Measurements from ENCODE around the gene C14orf119. TPM values are rescaled to one million over a fixed set of nuclear protein-coding genes. Genes with fewer than 3 reads are reported as not detected.
A peak's percentile ranks its signal among the peaks of the same experiment; 100 is the strongest.

Gene C14orf119
- total RNA-seq, 1 experiment from 2014 or later = 46.8 TPM

DNA sequence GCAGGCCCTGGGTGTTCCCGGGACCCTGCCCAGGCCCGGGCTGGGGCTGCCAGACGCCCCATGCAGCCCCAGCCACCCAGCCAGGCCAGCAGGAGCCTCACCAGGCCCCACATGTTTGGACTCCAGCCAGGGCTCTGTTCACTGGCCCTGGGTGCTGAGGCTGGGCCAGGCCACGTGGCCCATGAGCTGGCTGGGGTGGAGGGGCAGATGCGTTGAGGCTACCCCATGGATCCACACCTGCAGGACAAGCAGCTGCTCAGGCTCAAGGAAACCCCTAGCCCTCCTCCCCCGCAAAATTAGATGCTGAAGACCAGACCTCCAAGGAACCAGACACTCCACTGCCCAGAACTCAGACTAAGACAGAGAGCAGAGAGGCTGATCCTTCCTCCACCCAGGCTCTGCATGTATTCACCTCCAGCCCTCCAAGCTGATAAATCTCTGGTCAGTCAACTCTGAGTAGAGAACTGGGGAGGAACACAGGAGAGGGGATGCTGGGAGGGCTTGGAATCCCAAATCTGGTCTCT lies 39.6 kb upstream of the C14orf119 start:
- BruUV-seq (replicated peaks) = no TSS peak
- peak overlapping the region; percentile 84; the same call in 1 of the 2 replicates for H3K27ac ChIP-seq (ENCODE audit: low read depth, low read length)
- H3K4me1 ChIP-seq (ENCODE audit: control insufficient read depth in 1 of 2, insufficient read depth in 2 of 2, low read length in 2 of 2) = peaks cover 12 to 28% of the 10 kb centered on the region in 2 experiments
- peak overlapping the region in 1 of 2 experiments; percentile 59; a peak in 1 of 4 replicates for H3K4me3 ChIP-seq (replicated peaks in 1 of 2; ENCODE audit: low read depth in 1 of 2, low read length in 2 of 2)
- peak overlapping the region; percentile 95 for H3K4me2 ChIP-seq (ENCODE audit: low read length)
- DNase-seq (ENCODE audit: low read depth, low spot score) (no peak), ATAC-seq (no peak)
- ChIA-PET RAD21 (ENCODE audit: low non-redundant PET in 1 of 2, low total read pairs in 2 of 2, uncharacterized antibody in 2 of 2, unreplicated experiment in 2 of 2) (interaction anchor here (1.0 to 2.2 kb wide), 3 partner anchors 13 to 61 kb away, joined by 3 to 10 read pairs (median 3); no protein-coding TSS in a partner anchor), POLR2A (interaction anchor here (1.1 to 1.3 kb wide), 2 partner anchors 16 to 39 kb away, joined by 3 read pairs; partner anchors contain the start of genes ACIN1 and C14orf119), CTCF (interaction anchor here (1.5 to 9.9 kb wide), 5 partner anchors 13 to 82 kb away, joined by 6 to 175 read pairs (median 13); partner anchors contain the start of gene AJUBA)
- H3K9me2 ChIP-seq (ENCODE audit: insufficient read depth) = no peaks in the 10 kb centered on the region
- H3K36me3 ChIP-seq (ENCODE audit: control insufficient read depth in 1 of 2, insufficient read depth in 2 of 2, low read length in 2 of 2) = peaks cover 10 to 12% of the 10 kb centered on the region in 2 experiments; a peak in 3 of 4 replicates
- H3K79me2 ChIP-seq (ENCODE audit: insufficient read depth, low read length) = peaks cover 1% of the 10 kb centered on the region; the same call in 1 of the 2 replicates
- no peak overlapping the region for H3K9ac ChIP-seq (ENCODE audit: low read length)
- H3K9me3 ChIP-seq (ENCODE audit: control insufficient read depth in 1 of 2, insufficient read depth in 1 of 2, low read depth in 1 of 2, low read length in 2 of 2) = no peaks in the 10 kb centered on the region
- no peaks in the 10 kb centered on the region for H3K27me3 ChIP-seq (ENCODE audit: insufficient read depth, low read length)
- intact Hi-C loops (cut with micrococcal nuclease) = loop anchor here (5.0 kb wide), 2 partner anchors 48 to 498 kb away; no protein-coding TSS in a partner anchor
- no peak for TF ChIP-seq YY1 (IDR thresholded peaks at IDR 0.05; ENCODE audit: extremely low read depth, insufficient replicate concordance, low read depth, low read length)
- no peak for TF ChIP-seq POLR2A (IDR thresholded peaks at IDR 0.05; ENCODE audit: borderline replicate concordance, extremely low read depth, insufficient read depth, insufficient read length)
- H4K20me1 ChIP-seq (ENCODE audit: insufficient read depth) = no peaks in the 10 kb centered on the region
- H2AFZ ChIP-seq (ENCODE audit: low read depth, low read length, poor library complexity, severe bottlenecking) = no peak overlapping the region

DNA sequence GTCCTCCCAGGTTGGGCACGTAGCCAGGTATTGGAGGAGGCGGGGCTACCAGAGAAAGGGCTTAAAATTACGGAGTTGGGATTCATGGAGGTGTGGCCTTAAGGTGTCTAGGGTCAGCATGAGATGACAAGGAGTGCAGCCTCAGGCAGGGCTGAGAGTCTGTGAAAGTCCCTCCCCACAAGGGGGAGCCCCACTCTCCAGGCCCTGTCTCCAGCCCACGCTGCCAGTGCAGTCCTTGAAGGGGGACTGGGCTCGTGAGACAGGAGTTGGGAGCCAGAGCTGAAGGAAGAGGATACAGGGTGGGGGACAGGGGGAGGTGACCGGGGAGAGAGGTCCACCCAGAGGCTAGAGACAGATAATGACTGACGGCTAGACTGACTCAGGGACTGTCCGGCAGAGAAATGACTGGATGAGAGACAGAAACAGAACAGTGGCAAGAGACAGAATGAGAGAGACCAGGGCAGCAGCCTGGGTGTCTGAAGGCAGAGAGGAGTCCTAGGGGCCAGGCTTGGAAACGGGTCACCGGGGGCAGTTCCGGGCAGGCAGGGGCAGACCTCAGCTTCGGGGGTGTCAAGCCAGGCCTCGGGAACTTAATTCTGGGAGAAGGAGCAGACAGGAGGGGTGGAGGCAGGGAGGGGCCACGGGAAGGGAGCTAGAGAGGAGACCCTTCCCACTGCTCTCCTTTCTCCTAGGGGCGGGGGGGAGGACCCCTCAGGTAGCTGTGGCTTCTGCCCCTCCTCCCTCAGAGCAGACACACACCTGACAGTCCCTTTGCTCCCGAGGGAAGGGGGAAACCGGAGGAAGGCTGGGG lies 39.0 kb upstream of the C14orf119 start:
- DNase-seq (ENCODE audit: low read depth, low spot score) (peak; percentile 81), ATAC-seq (peak; percentile 75)
- ChIA-PET CTCF (interaction anchor here (0.7 to 9.9 kb wide), 9 partner anchors 12 to 127 kb away, joined by 3 to 175 read pairs (median 9); partner anchors contain the start of genes AJUBA and PRMT5), POLR2A (interaction anchor here (0.6 to 1.1 kb wide), 2 partner anchors 15 to 496 kb away, joined by 3 read pairs; no protein-coding TSS in a partner anchor), RAD21 (ENCODE audit: low non-redundant PET in 1 of 2, low total read pairs in 2 of 2, uncharacterized antibody in 2 of 2, unreplicated experiment in 2 of 2) (interaction anchor here (0.7 to 2.2 kb wide), 6 partner anchors 13 to 82 kb away, joined by 3 to 10 read pairs (median 4); no protein-coding TSS in a partner anchor)
- no TSS peak for BruUV-seq (replicated peaks)
- peak overlapping the region; percentile 95 for H3K4me2 ChIP-seq (ENCODE audit: low read length)
- intact Hi-C loops (cut with micrococcal nuclease) = loop anchor here (5.0 kb wide), 2 partner anchors 49 to 499 kb away; no protein-coding TSS in a partner anchor
- H3K9me3 ChIP-seq (ENCODE audit: control insufficient read depth in 1 of 2, insufficient read depth in 1 of 2, low read depth in 1 of 2, low read length in 2 of 2) = no peaks in the 10 kb centered on the region
- no peaks in the 10 kb centered on the region for H4K20me1 ChIP-seq (ENCODE audit: insufficient read depth)
- no peaks in the 10 kb centered on the region for H3K27me3 ChIP-seq (ENCODE audit: insufficient read depth, low read length)
- H3K4me1 ChIP-seq (ENCODE audit: control insufficient read depth in 1 of 2, insufficient read depth in 2 of 2, low read length in 2 of 2) = peaks cover 12 to 28% of the 10 kb centered on the region in 2 experiments
- peak overlapping the region; percentile 63 for H3K9ac ChIP-seq (ENCODE audit: low read length)
- TF ChIP-seq CBX3 (IDR thresholded peaks at IDR 0.05; ENCODE audit: low read depth) = no peak
- TF ChIP-seq, protein P1, sequence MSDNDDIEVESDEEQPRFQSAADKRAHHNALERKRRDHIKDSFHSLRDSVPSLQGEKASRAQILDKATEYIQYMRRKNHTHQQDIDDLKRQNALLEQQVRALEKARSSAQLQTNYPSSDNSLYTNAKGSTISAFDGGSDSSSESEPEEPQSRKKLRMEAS (IDR thresholded peaks at IDR 0.05) = peak; percentile 51; the same call in 1 of the 2 replicates
- peak; percentile 28 for TF ChIP-seq POLR2AphosphoS5 (IDR thresholded peaks at IDR 0.05; ENCODE audit: low read depth, low read length)
- peak; percentile 57 for TF ChIP-seq RAD21 (IDR thresholded peaks at IDR 0.05; ENCODE audit: low read depth)
- TF ChIP-seq EZH2 (IDR thresholded peaks at IDR 0.05) = no peak
- TF ChIP-seq EGR1 (IDR thresholded peaks at IDR 0.05; ENCODE audit: low read depth) = peak; percentile 53; the same call in 1 of the 2 replicates
- TF ChIP-seq, protein P2, sequence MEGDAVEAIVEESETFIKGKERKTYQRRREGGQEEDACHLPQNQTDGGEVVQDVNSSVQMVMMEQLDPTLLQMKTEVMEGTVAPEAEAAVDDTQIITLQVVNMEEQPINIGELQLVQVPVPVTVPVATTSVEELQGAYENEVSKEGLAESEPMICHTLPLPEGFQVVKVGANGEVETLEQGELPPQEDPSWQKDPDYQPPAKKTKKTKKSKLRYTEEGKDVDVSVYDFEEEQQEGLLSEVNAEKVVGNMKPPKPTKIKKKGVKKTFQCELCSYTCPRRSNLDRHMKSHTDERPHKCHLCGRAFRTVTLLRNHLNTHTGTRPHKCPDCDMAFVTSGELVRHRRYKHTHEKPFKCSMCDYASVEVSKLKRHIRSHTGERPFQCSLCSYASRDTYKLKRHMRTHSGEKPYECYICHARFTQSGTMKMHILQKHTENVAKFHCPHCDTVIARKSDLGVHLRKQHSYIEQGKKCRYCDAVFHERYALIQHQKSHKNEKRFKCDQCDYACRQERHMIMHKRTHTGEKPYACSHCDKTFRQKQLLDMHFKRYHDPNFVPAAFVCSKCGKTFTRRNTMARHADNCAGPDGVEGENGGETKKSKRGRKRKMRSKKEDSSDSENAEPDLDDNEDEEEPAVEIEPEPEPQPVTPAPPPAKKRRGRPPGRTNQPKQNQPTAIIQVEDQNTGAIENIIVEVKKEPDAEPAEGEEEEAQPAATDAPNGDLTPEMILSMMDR (IDR thresholded peaks at IDR 0.05 in 2 of 3, conservative IDR thresholded peaks at IDR 0.05 in 1 of 3; ENCODE audit: borderline replicate concordance in 1 of 3, insufficient read depth in 1 of 3, low read depth in 2 of 3, low read length in 2 of 3) = peak; percentile 68 to 88 (median 80); a peak in 5 of 6 replicates
- H3K4me3 ChIP-seq (replicated peaks in 1 of 2; ENCODE audit: low read depth in 1 of 2, low read length in 2 of 2) = peak overlapping the region; percentile 59 to 61
- peak overlapping the region; percentile 84 for H3K27ac ChIP-seq (ENCODE audit: low read depth, low read length)
- no peak overlapping the region for H2AFZ ChIP-seq (ENCODE audit: low read depth, low read length, poor library complexity, severe bottlenecking)
- H3K36me3 ChIP-seq (ENCODE audit: control insufficient read depth in 1 of 2, insufficient read depth in 2 of 2, low read length in 2 of 2) = peaks cover 17 to 18% of the 10 kb centered on the region in 2 experiments; a peak in 3 of 4 replicates
- H3K9me2 ChIP-seq (ENCODE audit: insufficient read depth) = no peaks in the 10 kb centered on the region
- peaks cover 7% of the 10 kb centered on the region; the same call in 1 of the 2 replicates for H3K79me2 ChIP-seq (ENCODE audit: insufficient read depth, low read length)

Data from HCT116 (cell line).